ENCODE results near the gene EPS15.

DNA sequence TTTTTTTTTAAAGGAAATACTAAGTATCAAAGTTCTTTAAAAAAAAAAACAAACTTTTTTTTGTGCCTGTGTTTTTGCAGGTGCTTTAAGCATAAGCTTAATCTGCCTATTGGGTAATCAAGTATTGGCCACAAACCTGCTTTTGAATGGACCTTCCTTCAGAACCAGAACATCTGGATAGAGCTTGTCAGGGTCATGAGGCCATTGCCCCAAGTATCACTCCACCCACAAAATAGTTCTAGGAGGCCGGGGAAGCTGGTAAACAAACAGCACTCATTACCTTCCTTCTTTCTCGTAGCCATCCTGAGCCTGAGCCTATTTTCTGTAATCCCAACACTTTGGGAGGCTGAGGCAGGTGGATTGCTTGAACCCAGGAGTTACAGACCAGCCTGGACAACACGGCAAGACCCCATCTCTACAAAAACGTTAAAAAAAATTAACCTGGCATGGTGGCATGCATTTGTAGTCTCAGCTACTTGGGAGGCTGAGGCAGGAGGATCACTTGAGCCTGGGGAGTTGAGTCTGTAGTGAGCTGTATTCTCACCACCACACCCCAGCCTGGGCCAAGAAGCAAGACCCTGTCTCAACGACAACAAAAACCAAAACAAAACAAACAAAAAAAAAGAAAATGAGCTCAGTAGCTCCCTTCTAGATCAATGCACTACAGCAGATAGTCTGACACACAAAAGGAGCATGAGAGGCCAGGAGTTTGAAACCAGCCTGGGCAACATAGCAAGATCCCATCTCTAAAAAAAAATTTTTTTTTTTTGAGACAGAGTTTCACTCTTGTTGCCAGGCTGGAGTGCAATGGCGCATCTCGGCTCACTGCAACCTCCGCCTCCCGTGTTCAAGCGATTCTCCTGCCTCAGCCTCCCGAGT lies 34.1 kb upstream of the EPS15 start:
- TF ChIP-seq POLR2A (IDR thresholded peaks at IDR 0.05): no peak
- TF ChIP-seq, protein P1, sequence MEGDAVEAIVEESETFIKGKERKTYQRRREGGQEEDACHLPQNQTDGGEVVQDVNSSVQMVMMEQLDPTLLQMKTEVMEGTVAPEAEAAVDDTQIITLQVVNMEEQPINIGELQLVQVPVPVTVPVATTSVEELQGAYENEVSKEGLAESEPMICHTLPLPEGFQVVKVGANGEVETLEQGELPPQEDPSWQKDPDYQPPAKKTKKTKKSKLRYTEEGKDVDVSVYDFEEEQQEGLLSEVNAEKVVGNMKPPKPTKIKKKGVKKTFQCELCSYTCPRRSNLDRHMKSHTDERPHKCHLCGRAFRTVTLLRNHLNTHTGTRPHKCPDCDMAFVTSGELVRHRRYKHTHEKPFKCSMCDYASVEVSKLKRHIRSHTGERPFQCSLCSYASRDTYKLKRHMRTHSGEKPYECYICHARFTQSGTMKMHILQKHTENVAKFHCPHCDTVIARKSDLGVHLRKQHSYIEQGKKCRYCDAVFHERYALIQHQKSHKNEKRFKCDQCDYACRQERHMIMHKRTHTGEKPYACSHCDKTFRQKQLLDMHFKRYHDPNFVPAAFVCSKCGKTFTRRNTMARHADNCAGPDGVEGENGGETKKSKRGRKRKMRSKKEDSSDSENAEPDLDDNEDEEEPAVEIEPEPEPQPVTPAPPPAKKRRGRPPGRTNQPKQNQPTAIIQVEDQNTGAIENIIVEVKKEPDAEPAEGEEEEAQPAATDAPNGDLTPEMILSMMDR (IDR thresholded peaks at IDR 0.05): no peak

Data from lower leg skin (tissue), 3 donors.